NCI-H2196 treated with DMSO at 0.1 percent for 48 hours (cell line): ENCODE results near the gene HES2.
"Not testable (repeated sequence)": the region's sequence is repeated elsewhere in the genome, so short reads cannot be mapped to it uniquely, and the experiment has no call there.

Experiments used
- DNase-seq: peaks from one replicate; lab custom pipeline; 2025; ENCODE audit not compliant: unreplicated experiment; lab: John Stamatoyannopoulos, UW

The HES2 gene

GRCh38 chr1:6419397-6419803, 319 bp downstream of the HES2 start:
- no peak for DNase-seq

GRCh38 chr1:6418668-6419396, 887 bp downstream of the HES2 start:
- no peak for DNase-seq

GRCh38 chr1:6417961-6418667, 1.6 kb downstream of the HES2 start:
- DNase-seq: no peak

- no peak for DNase-seq
These were observed 2.8 kb downstream of the HES2 start for GRCh38 chr1:6416906-6417305.

- no peak for DNase-seq
These were observed 3.4 kb downstream of the HES2 start for GRCh38 chr1:6416295-6416656.

GRCh38 chr1:6414881-6415626, 4.7 kb downstream of the HES2 start:
- no peak for DNase-seq

GRCh38 chr1:6414443-6414844, 5.3 kb downstream of the HES2 start:
- DNase-seq: no peak

GRCh38 chr1:6412896-6413295, 6.8 kb downstream of the HES2 start:
- peak; percentile 35 for DNase-seq

GRCh38 chr1:6410248-6410893, 9.3 kb downstream of the HES2 start:
- DNase-seq: no peak

GRCh38 chr1:6409733-6410132, 10.0 kb downstream of the HES2 start:
- no peak for DNase-seq

- no peak for DNase-seq
These were observed 10.7 kb downstream of the HES2 start for GRCh38 chr1:6409053-6409452.

- DNase-seq: no peak
These were observed 11.7 kb downstream of the HES2 start for GRCh38 chr1:6408023-6408422.

- DNase-seq: no peak
These were observed 18.0 kb downstream of the HES2 start for GRCh38 chr1:6401673-6402072.

GRCh38 chr1:6399294-6399693, 20.4 kb downstream of the HES2 start:
- no peak for DNase-seq

- DNase-seq: no peak
These were observed 21.8 kb downstream of the HES2 start for GRCh38 chr1:6397844-6398441.

GRCh38 chr1:6396998-6397397, 22.7 kb downstream of the HES2 start:
- no peak for DNase-seq

- not testable (repeated sequence) for DNase-seq
These were observed 23.9 kb downstream of the HES2 start for GRCh38 chr1:6395781-6396244.

- DNase-seq: not testable (repeated sequence)
These were observed 24.6 kb downstream of the HES2 start for GRCh38 chr1:6395130-6395529.

GRCh38 chr1:6393400-6394187, 26.1 kb downstream of the HES2 start, which contains the start of gene ACOT7:
ACOT7 (minus strand) TSS chr1:6393767; CDS start chr1:6393399, 368 bp downstream.
- DNase-seq: peak; percentile 89

- no peak for DNase-seq
These were observed 26.8 kb downstream of the HES2 start for GRCh38 chr1:6392809-6393399.
